ENCODE measurements around the gene PDE6B.

DNA sequence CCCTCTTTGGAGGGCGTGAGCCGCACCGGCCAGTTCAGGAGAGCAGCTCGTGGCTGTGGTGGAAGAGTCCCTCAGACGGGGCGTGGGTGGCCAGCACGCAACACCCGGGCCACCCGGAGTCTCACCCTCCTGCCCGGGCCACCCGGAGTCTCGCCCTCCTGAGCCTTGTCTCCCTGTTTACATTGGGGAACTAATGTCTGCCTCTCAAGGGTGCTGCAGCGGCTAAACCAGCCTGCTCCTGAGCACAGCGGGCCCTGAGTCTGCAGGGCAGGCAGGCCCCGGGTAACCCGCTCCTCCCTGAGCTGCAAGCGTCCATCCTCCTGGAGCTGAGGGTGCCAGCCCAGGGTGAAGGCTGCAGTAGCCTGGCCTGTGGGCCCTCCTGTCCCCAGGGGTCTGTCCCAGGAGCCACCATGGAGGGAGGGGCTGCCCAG, 3.0 kb downstream of the PDE6B start:
- TF ChIP-seq EZH2phosphoT487 (conservative IDR thresholded peaks at IDR 0.05; ENCODE audit: low read length) = no peak
- TF ChIP-seq, protein P1, sequence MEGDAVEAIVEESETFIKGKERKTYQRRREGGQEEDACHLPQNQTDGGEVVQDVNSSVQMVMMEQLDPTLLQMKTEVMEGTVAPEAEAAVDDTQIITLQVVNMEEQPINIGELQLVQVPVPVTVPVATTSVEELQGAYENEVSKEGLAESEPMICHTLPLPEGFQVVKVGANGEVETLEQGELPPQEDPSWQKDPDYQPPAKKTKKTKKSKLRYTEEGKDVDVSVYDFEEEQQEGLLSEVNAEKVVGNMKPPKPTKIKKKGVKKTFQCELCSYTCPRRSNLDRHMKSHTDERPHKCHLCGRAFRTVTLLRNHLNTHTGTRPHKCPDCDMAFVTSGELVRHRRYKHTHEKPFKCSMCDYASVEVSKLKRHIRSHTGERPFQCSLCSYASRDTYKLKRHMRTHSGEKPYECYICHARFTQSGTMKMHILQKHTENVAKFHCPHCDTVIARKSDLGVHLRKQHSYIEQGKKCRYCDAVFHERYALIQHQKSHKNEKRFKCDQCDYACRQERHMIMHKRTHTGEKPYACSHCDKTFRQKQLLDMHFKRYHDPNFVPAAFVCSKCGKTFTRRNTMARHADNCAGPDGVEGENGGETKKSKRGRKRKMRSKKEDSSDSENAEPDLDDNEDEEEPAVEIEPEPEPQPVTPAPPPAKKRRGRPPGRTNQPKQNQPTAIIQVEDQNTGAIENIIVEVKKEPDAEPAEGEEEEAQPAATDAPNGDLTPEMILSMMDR (IDR thresholded peaks at IDR 0.05; ENCODE audit: insufficient read depth, low read length, poor library complexity, severe bottlenecking) = no peak
